Nephron progenitor cell (in vitro differentiated cells): ENCODE measurements around the gene ZNF74.

Source experiments
- DNase-seq: peaks from one replicate; pipeline ENCODE4 v3.0.0; 2021
- H3K27ac Mint-ChIP-seq: 2 replicates; pipeline ENCODE4 v1.8.0; 2021; ENCODE audit warnings: mild to moderate bottlenecking, moderate library complexity, mixed read lengths
- H3K27me3 Mint-ChIP-seq: 2 replicates; pipeline ENCODE4 v1.8.0; 2021; ENCODE audit warnings: mild to moderate bottlenecking, low read depth, mixed read lengths; ENCODE audit not compliant: poor library complexity
- H3K36me3 Mint-ChIP-seq: 2 replicates; pipeline ENCODE4 v1.8.0; 2021; ENCODE audit warnings: low read depth, mixed read lengths
- H3K4me1 Mint-ChIP-seq: 2 replicates; pipeline ENCODE4 v1.8.0; 2021; ENCODE audit warnings: mixed read lengths
- H3K4me3 Mint-ChIP-seq: 2 replicates; pipeline ENCODE4 v1.8.0; 2021; ENCODE audit warnings: mild to moderate bottlenecking, moderate library complexity, mixed read lengths
- H3K9me3 Mint-ChIP-seq: 2 replicates; pipeline ENCODE4 v1.8.0; 2021; ENCODE audit warnings: mild to moderate bottlenecking, moderate library complexity, mixed read lengths
- CTCF ChIP-seq: fragments of 200-600 bp; sonication (generic); IDR thresholded peaks from 2 replicates; pipeline ENCODE4 v1.5.0; 2021; ENCODE audit warnings: antibody characterized with exemption

Gene ZNF74

GRCh38 chr22:20395181-20395906, 1.4 kb downstream of the ZNF74 start:
- H3K4me3 Mint-ChIP-seq = peak overlapping the region; percentile 85
- no peak for TF ChIP-seq CTCF
- H3K4me1 Mint-ChIP-seq = peaks cover 51% of the 10 kb centered on the region
- peaks cover 18% of the 10 kb centered on the region for H3K36me3 Mint-ChIP-seq
- H3K27ac Mint-ChIP-seq = no peak overlapping the region
- no peak for DNase-seq
- peaks cover 11% of the 10 kb centered on the region for H3K27me3 Mint-ChIP-seq
- H3K9me3 Mint-ChIP-seq = no peaks in the 10 kb centered on the region

DNA sequence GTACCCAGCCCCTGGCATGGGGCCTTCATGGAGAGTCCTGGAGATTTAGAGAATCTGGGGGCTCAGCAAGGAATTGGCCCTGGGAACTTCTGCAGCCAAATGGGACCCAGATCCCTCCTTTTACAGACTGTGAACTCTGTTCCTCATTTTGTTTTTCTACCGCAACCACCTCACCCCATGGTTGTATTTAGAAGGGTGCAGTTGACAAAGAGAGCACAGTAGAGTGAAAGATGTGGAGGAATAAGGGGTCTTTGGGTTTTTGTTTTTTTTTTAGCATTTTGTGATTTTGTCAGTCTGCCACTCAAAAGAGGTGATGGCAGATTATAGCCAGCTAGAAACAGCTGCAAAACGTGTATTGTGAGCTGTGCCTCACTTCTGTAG, 1.9 kb downstream of the ZNF74 start:
- Mint-ChIP-seq H3K4me3 (peak overlapping the region; percentile 85), H3K9me3 (no peaks in the 10 kb centered on the region), H3K36me3 (peaks cover 18% of the 10 kb centered on the region), H3K4me1 (peaks cover 51% of the 10 kb centered on the region), H3K27me3 (peaks cover 9% of the 10 kb centered on the region), H3K27ac (no peak overlapping the region)
- no peak for DNase-seq
- no peak for TF ChIP-seq CTCF

GRCh38 chr22:20396639-20397038, 2.7 kb downstream of the ZNF74 start:
- no peak for DNase-seq
- Mint-ChIP-seq H3K4me1 (peaks cover 51% of the 10 kb centered on the region), H3K27ac (no peak overlapping the region), H3K9me3 (no peaks in the 10 kb centered on the region), H3K4me3 (peak overlapping the region; percentile 85), H3K36me3 (peaks cover 21% of the 10 kb centered on the region), H3K27me3 (peaks cover 1% of the 10 kb centered on the region)
- no peak for TF ChIP-seq CTCF

- Mint-ChIP-seq H3K27ac (no peak overlapping the region), H3K27me3 (no peaks in the 10 kb centered on the region), H3K4me1 (peaks cover 51% of the 10 kb centered on the region), H3K36me3 (peaks cover 26% of the 10 kb centered on the region), H3K9me3 (no peaks in the 10 kb centered on the region), H3K4me3 (no peak overlapping the region)
- DNase-seq = no peak
- no peak for TF ChIP-seq CTCF
Observed at GRCh38 chr22:20397498-20397897, 3.5 kb downstream of the ZNF74 start.

- H3K4me3 Mint-ChIP-seq = no peak overlapping the region
- TF ChIP-seq CTCF = no peak
Observed at GRCh38 chr22:20398420-20398819, 4.5 kb downstream of the ZNF74 start.

DNA sequence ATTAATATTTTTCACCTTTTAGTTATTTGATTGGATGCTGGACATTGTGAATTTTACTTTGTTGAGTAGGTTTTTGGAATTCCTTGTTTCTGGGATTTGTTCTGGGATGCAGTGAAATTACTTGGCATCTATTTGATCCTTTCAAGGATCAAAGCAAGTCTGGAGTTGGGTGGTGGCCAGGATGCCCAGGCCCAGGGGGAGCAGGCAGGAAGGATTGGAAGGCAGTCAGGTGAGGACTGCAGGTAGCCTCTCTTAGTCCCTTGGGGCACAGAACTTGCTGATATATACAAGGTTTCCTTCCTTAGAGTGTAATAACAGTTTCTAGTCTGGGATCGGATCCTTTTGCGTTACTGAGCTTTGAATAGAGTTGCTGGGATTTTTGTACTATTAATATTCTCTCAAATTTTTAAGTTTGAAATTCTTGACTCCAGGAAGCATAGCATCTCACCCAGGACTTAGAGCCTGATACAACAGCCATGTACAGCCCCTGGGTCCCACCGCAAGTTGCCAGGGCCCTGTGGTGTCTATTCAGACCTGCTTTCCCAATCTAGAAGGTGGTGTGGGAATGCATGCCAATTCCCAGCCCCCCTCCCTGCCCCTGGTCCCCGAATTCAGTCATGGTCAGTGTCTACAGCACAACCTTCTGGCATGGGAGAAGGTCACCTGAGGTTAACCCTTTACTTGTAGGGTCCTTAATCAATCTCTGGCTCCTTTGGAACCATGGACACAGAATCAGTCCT, 6.1 kb downstream of the ZNF74 start:
- Mint-ChIP-seq H3K4me1 (peaks cover 38% of the 10 kb centered on the region), H3K27me3 (no peaks in the 10 kb centered on the region), H3K36me3 (peaks cover 45% of the 10 kb centered on the region), H3K27ac (no peak overlapping the region), H3K9me3 (no peaks in the 10 kb centered on the region), H3K4me3 (no peak overlapping the region)
- no peak for TF ChIP-seq CTCF
- DNase-seq = no peak

More at GRCh38 chr22:20398420-20398819, 4.5 kb downstream of the ZNF74 start:
- no peaks in the 10 kb centered on the region for H3K27me3 Mint-ChIP-seq
- peaks cover 33% of the 10 kb centered on the region for H3K36me3 Mint-ChIP-seq
- no peaks in the 10 kb centered on the region for H3K9me3 Mint-ChIP-seq
- peaks cover 51% of the 10 kb centered on the region for H3K4me1 Mint-ChIP-seq
- no peak overlapping the region for H3K27ac Mint-ChIP-seq
- no peak for DNase-seq
